Pancreas (tissue), 10 donors: ENCODE results near the gene PELO. TPM values are rescaled to one million over a fixed set of nuclear protein-coding genes. Genes with fewer than 3 reads are reported as not detected.

Source experiments
- ATAC-seq, 4 donors: fragments of 200-7000 bp; cut with Tn5 transposase; one replicate each; pipeline versions ENCODE4 v1.8.0 to v1.9.1; 2020; ENCODE audit warnings: mild to moderate bottlenecking in 4 of 4, moderate library complexity in 4 of 4
- DNase-seq, 6 donors: peaks; one replicate each; pipeline ENCODE4 v3.0.0-alpha.2; 2020
- FAIRE-seq: peaks from 2 replicates; lab custom pipeline; 2012; peaks lifted over from hg19 to GRCh38; lab: Jason Lieb, UNC
- H3K27ac ChIP-seq, 4 donors: fragments of 200-600 bp; sonication (generic); 1 replicate in 3 of 4; 2 replicates in 1 of 4; pipeline versions ENCODE4 v1.5.0 to v1.8.0; 2020
- H3K27me3 ChIP-seq, 4 donors: fragments of 200-600 bp; one replicate each; pipeline ENCODE4 v1.8.0; 2021
- H3K36me3 ChIP-seq, 3 donors: fragments of 200-600 bp; sonication (generic) in 1 of 3; one replicate each; pipeline versions ENCODE4 v1.5.0 to v1.8.0; 2020 to 2021
- H3K4me1 ChIP-seq, 3 donors: fragments of 200-600 bp; one replicate each; pipeline ENCODE4 v1.8.0; 2021
- H3K4me3 ChIP-seq, 4 donors: fragments of 200-600 bp; sonication (generic) in 2 of 4; one replicate each; pipeline versions ENCODE4 v1.5.0 to v1.8.0; 2020 to 2021
- H3K9me3 ChIP-seq, 4 donors: fragments of 200-600 bp; one replicate each; pipeline ENCODE4 v1.8.0; 2021
- CTCF ChIP-seq, 4 donors: fragments of 200-600 bp; sonication (generic) in 3 of 4; IDR thresholded peaks; one replicate each; pipeline versions ENCODE4 v1.5.0 to v1.8.0; 2021; ENCODE audit warnings: antibody characterized with exemption in 4 of 4
- WGBS, 2 donors: extraction: QIAGEN DNeasy Blood & Tissue Kit; methylation state at CpG; one replicate each; pipeline ENCODE4 v1.1.7; 2013; 5-methylcytosine and 5-hydroxymethylcytosine counted together
- intact Hi-C, 3 donors: fragments of 100-400 bp; cut with DNase I; formaldehyde crosslinking; loops; one replicate each; pipeline versions ENCODE4 v1.11.1 to v1.14.2; 2022
- polyA plus RNA-seq, 2 donors: library from polyadenylated mRNA; stranded (reverse); fragments of 200-250 nt; gene quantifications; one replicate each; pipeline ENCODE4 v1.2.3, GENCODE V29; 2013
- total RNA-seq, 6 donors: library from RNA; stranded (reverse); fragmentation: NEBNext Ultra II Directional in 4 of 6; extraction: Animal tissue kit (Norgen Biotek cat#: 25700) in 4 of 6; gene quantifications; one replicate each; pipeline versions ENCODE4 v1.2.1 to v1.2.4, GENCODE V29; 2021 to 2023
- donor health status: healthy with polysubstance abuse.
- donor health status: DM: no; HTN: no; CAD: no; lungs with moderate emphysema.
- donor health status: DM: no; HTN: no; CAD: no.
- donor health status: control.
- donor health status: control.
- donor health status: Bipolar disorder and iron deficiency.
- donor health status: DM: yes; HTN: yes; CAD: no.
- donor health status: DM: no; HTN: no; CAD: no.
- donor health status: DM: no; HTN: no; CAD: no.
- donor health status: DM: yes; HTN: yes; CAD: no.

The PELO gene
- total and polyA plus RNA-seq, 8 donors = 2.0 to 12.2 (median 7.0) TPM

GRCh38 chr5:52830650-52831049 is 42.9 kb downstream of the PELO start:
- FAIRE-seq = no peak

DNA sequence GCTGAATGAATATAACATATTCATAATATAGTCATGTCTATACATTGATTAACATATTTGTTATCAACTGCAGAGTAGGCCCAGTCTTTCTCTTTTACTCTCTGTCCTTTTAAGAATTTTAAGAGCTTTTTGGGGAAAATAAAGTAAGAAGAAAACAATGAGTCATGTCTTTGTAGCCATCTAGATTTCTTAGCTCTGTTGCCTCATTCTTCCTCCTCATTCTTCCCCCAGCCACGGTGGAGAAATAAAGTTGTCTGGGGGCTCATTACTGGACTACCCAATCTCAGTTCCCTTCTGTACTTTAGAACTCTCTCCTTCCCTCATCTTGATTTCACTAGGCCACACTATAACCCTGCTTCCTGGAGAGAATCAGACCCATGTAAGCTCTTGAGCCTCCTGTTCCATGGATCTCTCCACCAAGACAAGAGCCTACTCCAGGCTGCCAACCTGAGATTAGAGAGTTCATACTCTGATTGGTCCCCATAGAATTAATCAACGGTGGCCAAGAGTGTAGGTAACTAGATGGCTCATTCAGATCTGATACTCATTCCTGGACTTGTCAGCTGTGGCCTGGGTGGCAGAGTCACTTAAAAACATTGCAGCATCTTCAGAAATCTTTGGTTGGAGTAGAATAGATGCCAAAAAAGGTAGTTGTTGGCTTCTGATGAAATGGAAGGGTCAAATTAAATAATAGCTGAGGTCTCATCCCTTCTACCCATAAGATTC is 44.2 kb downstream of the PELO start:
- Histone ChIP-seq H3K27me3 (no peaks in the 10 kb centered on the region), H3K36me3 (no peaks in the 10 kb centered on the region), H3K27ac (no peak overlapping the region), H3K4me1 (no peaks in the 10 kb centered on the region), H3K4me3 (no peak overlapping the region), H3K9me3 (no peaks in the 10 kb centered on the region)
- TF ChIP-seq CTCF (IDR thresholded peaks at IDR 0.05) = no peak
- FAIRE-seq (no peak), ATAC-seq (no peak), DNase-seq (no peak)
- intact Hi-C loops = no loop called here
- WGBS, 2 donors = 78 to 83% methylated on average over 2 of the region's 2 CpGs

More at GRCh38 chr5:52830650-52831049, 42.9 kb downstream of the PELO start:
- no peaks in the 10 kb centered on the region for H3K4me1 ChIP-seq
- WGBS, 2 donors = 78 to 87% methylated on average over 2 of the region's 2 CpGs
- H3K27ac ChIP-seq = no peak overlapping the region
- intact Hi-C loops = no loop called here
- no peak overlapping the region for H3K4me3 ChIP-seq
- no peak for TF ChIP-seq CTCF (IDR thresholded peaks at IDR 0.05)
- DNase-seq (no peak), ATAC-seq (no peak)
- no peaks in the 10 kb centered on the region for H3K36me3 ChIP-seq
- H3K27me3 ChIP-seq = no peaks in the 10 kb centered on the region
- H3K9me3 ChIP-seq = no peaks in the 10 kb centered on the region

- no peak for ATAC-seq
- Histone ChIP-seq H3K36me3 (no peaks in the 10 kb centered on the region), H3K9me3 (no peaks in the 10 kb centered on the region), H3K27me3 (no peaks in the 10 kb centered on the region), H3K27ac (no peak overlapping the region), H3K4me1 (peaks cover 0 to 3% (median 0%) of the 10 kb centered on the region in 3 donors), H3K4me3 (no peak overlapping the region)
- DNase-seq = no peak
- FAIRE-seq = no peak
- WGBS, 2 donors = 58 to 62% methylated on average over 2 of the region's 2 CpGs
- no peak for TF ChIP-seq CTCF (IDR thresholded peaks at IDR 0.05)
- intact Hi-C loops = no loop called here
Observed at GRCh38 chr5:52834320-52834719, 46.6 kb downstream of the PELO start.

GRCh38 chr5:52837068-52837467 is 49.4 kb downstream of the PELO start:
- H3K36me3 ChIP-seq = no peaks in the 10 kb centered on the region
- ATAC-seq (no peak), DNase-seq (no peak), FAIRE-seq (no peak)
- H3K4me3 ChIP-seq = no peak overlapping the region
- peaks cover 0 to 3% (median 0%) of the 10 kb centered on the region in 3 donors for H3K4me1 ChIP-seq
- no peaks in the 10 kb centered on the region for H3K9me3 ChIP-seq
- 78 to 86% methylated on average over 7 of the region's 7 CpGs for WGBS, 2 donors
- H3K27me3 ChIP-seq = no peaks in the 10 kb centered on the region
- no peak overlapping the region for H3K27ac ChIP-seq
- intact Hi-C loops = no loop called here
- TF ChIP-seq CTCF (IDR thresholded peaks at IDR 0.05) = no peak

Other genes with a start within 250 kb of the PELO start
- gene ITGA1, start within 50 bp of the PELO start, total RNA-seq = 10 to 100 TPM in 2 of 6 donors, 1 to 10 TPM in 4; 3.2 to 18.3 (median 6.5) TPM
- gene ITGA1, start within 50 bp of the PELO start, polyA plus RNA-seq = 1 to 10 TPM; 1.9 to 4.3 TPM
- 10 to 100 TPM in 1 of 6 donors, 1 to 10 TPM in 5; 1.3 to 12.6 (median 1.8) TPM for gene ITGA2, start 201.4 kb downstream of the PELO start, total RNA-seq
- gene ITGA2, start 201.4 kb downstream of the PELO start, polyA plus RNA-seq = under 1 TPM; 0.30 to 0.61 TPM